IMR-90 (cell line): ENCODE measurements around the gene ROBO1. TPM values are rescaled to one million over a fixed set of nuclear protein-coding genes. Genes with fewer than 3 reads are reported as not detected.

Experiments used
- ATAC-seq: fragments of 200-7000 bp; cut with Tn5 transposase; 2 replicates; pipeline ENCODE4 v1.9.1; 2020; ENCODE audit warnings: low read depth, mild to moderate bottlenecking, moderate library complexity
- BruUV-seq: library from RNA; stranded (reverse); fragments of 400-500 nt; replicated peaks from 2 replicates; lab custom pipeline; 2021; lab: Mats Ljungman, UMichigan
- CTCF ChIA-PET: fragments of 300-600 bp; formaldehyde crosslinking; extraction: SDS; loops from one replicate; lab custom pipeline; 2021; ENCODE audit warnings: antibody characterized with exemption; lab: Yijun Ruan, JAX
- POLR2A ChIA-PET: fragments of 300-600 bp; sonication (Branson Sonifier 250); formaldehyde crosslinking; loops from one replicate; lab custom pipeline; 2022; ENCODE audit warnings: antibody characterized with exemption; ENCODE audit not compliant: unreplicated experiment; lab: Charles Lee
- DNase-seq: peaks from one replicate; pipeline ENCODE4 v3.0.0; 2013
- H2AFZ ChIP-seq: replicated peaks from 2 replicates; pipeline ENCODE3; 2013; ENCODE audit warnings: low read length, mild to moderate bottlenecking; ENCODE audit not compliant: poor library complexity
- H2AK5ac ChIP-seq: 2 replicates; pipeline ENCODE4 v1.6.1; 2013; ENCODE audit warnings: low read depth, low read length, inconsistent platforms
- H2AK9ac ChIP-seq: replicated peaks from 2 replicates; pipeline ENCODE3; 2013; ENCODE audit warnings: mild to moderate bottlenecking, low read depth, low read length, moderate library complexity; ENCODE audit not compliant: poor library complexity
- H2BK120ac ChIP-seq: 2 replicates; pipeline ENCODE4 v1.6.1; 2013; ENCODE audit warnings: low read depth, low read length, inconsistent platforms
- H2BK15ac ChIP-seq: 3 replicates; pipeline ENCODE4 v1.6.1; 2013; ENCODE audit warnings: low read depth, low read length, inconsistent platforms
- H2BK20ac ChIP-seq: 2 replicates; pipeline ENCODE4 v1.6.1; 2013; ENCODE audit warnings: low read depth, mild to moderate bottlenecking, inconsistent platforms, low read length, moderate library complexity
- H2BK5ac ChIP-seq: 2 replicates; pipeline ENCODE4 v1.6.1; 2013; ENCODE audit warnings: mild to moderate bottlenecking, low read depth, low read length, inconsistent platforms; ENCODE audit not compliant: poor library complexity, severe bottlenecking
- H3K14ac ChIP-seq: replicated peaks from 2 replicates; pipeline ENCODE4 v1.6.1; 2013; ENCODE audit warnings: low read depth, low read length, inconsistent platforms
- H3K18ac ChIP-seq: 2 replicates; pipeline ENCODE4 v1.6.1; 2013; ENCODE audit warnings: low read depth, low read length, control low read depth
- H3K23ac ChIP-seq: 2 replicates; pipeline ENCODE4 v1.6.1; 2013; ENCODE audit warnings: low read depth, low read length, inconsistent platforms
- H3K27ac ChIP-seq: 2 replicates; pipeline ENCODE4 v1.5.1; 2013; ENCODE audit warnings: mild to moderate bottlenecking, control low read depth, low read length; ENCODE audit not compliant: insufficient read depth
- H3K27me3 ChIP-seq: 2 replicates; pipeline ENCODE4 v1.6.1; 2013; ENCODE audit warnings: low read length; ENCODE audit not compliant: control insufficient read depth, insufficient read depth
- H3K36me3 ChIP-seq: 2 replicates; pipeline ENCODE4 v1.6.1; 2013; ENCODE audit warnings: low read length, mixed read lengths; ENCODE audit not compliant: control insufficient read depth, insufficient read depth
- H3K4ac ChIP-seq: 2 replicates; pipeline ENCODE4 v1.6.1; 2013; ENCODE audit warnings: low read depth, low read length, inconsistent platforms
- H3K4me1 ChIP-seq: 2 replicates; pipeline ENCODE4 v1.6.1; 2013; ENCODE audit warnings: low read length, mixed read lengths; ENCODE audit not compliant: control insufficient read depth, insufficient read depth
- H3K4me2 ChIP-seq: 2 replicates; pipeline ENCODE4 v1.6.1; 2013; ENCODE audit warnings: low read depth, mild to moderate bottlenecking, control low read depth, low read length, moderate library complexity
- H3K4me3 ChIP-seq: 2 replicates; pipeline ENCODE4 v1.5.1; 2013; ENCODE audit warnings: low read depth, mild to moderate bottlenecking, control low read depth, low read length, moderate library complexity; ENCODE audit not compliant: insufficient read depth
- H3K56ac ChIP-seq: 2 replicates; pipeline ENCODE4 v1.6.1; 2013; ENCODE audit warnings: low read length, inconsistent platforms; ENCODE audit not compliant: insufficient read depth; ENCODE audit errors: extremely low read depth
- H3K79me1 ChIP-seq, 2 experiments: 2 replicates each; pipeline ENCODE4 v1.6.1; 2013; ENCODE audit warnings: low read length in 2 of 2, inconsistent platforms in 1 of 2, low read depth in 1 of 2
- H3K9ac ChIP-seq: 2 replicates; pipeline ENCODE4 v1.6.1; 2013; ENCODE audit warnings: low read depth, low read length, control low read depth
- H3K9me1 ChIP-seq: 2 replicates; pipeline ENCODE4 v1.6.1; 2013; ENCODE audit warnings: low read length, inconsistent platforms; ENCODE audit not compliant: insufficient read depth
- H3K9me3 ChIP-seq: 2 replicates; pipeline ENCODE4 v1.6.1; 2013; ENCODE audit warnings: low read length; ENCODE audit not compliant: control insufficient read depth, insufficient read depth
- H4K20me1 ChIP-seq: 2 replicates; pipeline ENCODE4 v1.6.1; 2013; ENCODE audit warnings: low read length, inconsistent platforms; ENCODE audit not compliant: insufficient read depth
- H4K5ac ChIP-seq: 2 replicates; pipeline ENCODE4 v1.6.1; 2013; ENCODE audit warnings: mild to moderate bottlenecking, low read depth, low read length, control low read depth
- H4K8ac ChIP-seq, 2 experiments: 2 replicates each; pipeline ENCODE4 v1.6.1; 2013; ENCODE audit warnings: low read depth in 2 of 2, low read length in 2 of 2, control low read depth in 1 of 2, inconsistent platforms in 1 of 2
- H4K91ac ChIP-seq: 2 replicates; pipeline ENCODE4 v1.6.1; 2013; ENCODE audit warnings: low read depth, low read length, inconsistent platforms; ENCODE audit not compliant: insufficient read depth
- BHLHE40 ChIP-seq: fragments of 150-350 bp; IDR thresholded peaks from 2 replicates; pipeline ENCODE4 v1.6.1; 2016; ENCODE audit warnings: mild to moderate bottlenecking, low read depth, low read length
- CEBPB ChIP-seq: IDR thresholded peaks from 2 replicates; pipeline ENCODE4 v1.6.1; 2012; ENCODE audit warnings: low read depth, low read length, improper control_type of control experiment
- CHD1 ChIP-seq: IDR thresholded peaks from 2 replicates; pipeline ENCODE4 v1.6.1; 2012; ENCODE audit warnings: low read depth, low read length, improper control_type of control experiment
- FOS ChIP-seq: fragments of 150-350 bp; IDR thresholded peaks from 2 replicates; pipeline ENCODE4 v1.6.1; 2016; ENCODE audit warnings: low read depth, low read length
- MAFK ChIP-seq: IDR thresholded peaks from 2 replicates; pipeline ENCODE4 v1.6.1; 2012; ENCODE audit warnings: low read depth, low read length, improper control_type of control experiment
- MAZ ChIP-seq: IDR thresholded peaks from 2 replicates; pipeline ENCODE4 v1.6.1; 2012; ENCODE audit warnings: low read depth, mild to moderate bottlenecking, low read length, improper control_type of control experiment, moderate library complexity, borderline replicate concordance
- MXI1 ChIP-seq: IDR thresholded peaks from 2 replicates; pipeline ENCODE4 v1.6.1; 2012; ENCODE audit warnings: low read depth, mild to moderate bottlenecking, low read length, moderate library complexity, borderline replicate concordance
- NFE2L2 ChIP-seq: fragments of 150-350 bp; IDR thresholded peaks from 2 replicates; pipeline ENCODE4 v1.6.1; 2016; ENCODE audit warnings: low read depth, mild to moderate bottlenecking, low read length
- POLR2A ChIP-seq: IDR thresholded peaks from 2 replicates; pipeline ENCODE4 v1.6.1; 2012; ENCODE audit warnings: mild to moderate bottlenecking, low read depth, low read length
- RAD21 ChIP-seq: IDR thresholded peaks from 2 replicates; pipeline ENCODE4 v1.6.1; 2012; ENCODE audit warnings: low read length, improper control_type of control experiment
- RCOR1 ChIP-seq: IDR thresholded peaks from 2 replicates; pipeline ENCODE4 v1.6.1; 2012; ENCODE audit warnings: mild to moderate bottlenecking, low read length, improper control_type of control experiment; ENCODE audit not compliant: insufficient replicate concordance
- RFX5 ChIP-seq: IDR thresholded peaks from 2 replicates; pipeline ENCODE4 v1.8.0; 2012; ENCODE audit warnings: low read depth, mild to moderate bottlenecking, low read length, moderate library complexity
- SMC3 ChIP-seq: fragments of 150-350 bp; IDR thresholded peaks from 2 replicates; pipeline ENCODE4 v1.6.1; 2016; ENCODE audit warnings: low read depth, mild to moderate bottlenecking, antibody characterized with exemption, low read length, moderate library complexity
- WGBS, 2 experiments: methylation state at CpG; one replicate each; pipeline versions ENCODE4 v1.1.5 to v1.1.7; 2013; ENCODE audit warnings: missing lambda C conversion rate in 2 of 2; ENCODE audit not compliant: insufficient read length in 1 of 2; ENCODE audit errors: extremely low coverage in 2 of 2; 5-methylcytosine and 5-hydroxymethylcytosine counted together
- dilution Hi-C: fragments of 300-500 bp; cut with HindIII; formaldehyde crosslinking; loops from one replicate; pipeline ENCODE4 v1.14.3; 2018; ENCODE audit warnings: low sequenced_read_pairs; ENCODE audit not compliant: unreplicated experiment
- in situ Hi-C: fragments of 300-500 bp; cut with MboI; formaldehyde crosslinking; loops from 3 replicates; pipeline ENCODE4 v1.14.3; 2019; ENCODE audit warnings: low sequenced_read_pairs, inconsistent platforms, mixed read lengths
- intact Hi-C: fragments of 100-400 bp; cut with micrococcal nuclease; formaldehyde crosslinking; loops from 2 replicates; pipeline ENCODE4 v1.10.0; 2022
- polyA plus RNA-seq, 3 experiments: library from polyadenylated mRNA; depleted of rRNA; stranded (reverse); fragments of >200 nt; gene quantifications; 2 replicates each; pipeline ENCODE4 v1.2.3, GENCODE V29; 2012; ENCODE audit warnings: low replicate concordance in 1 of 3
- total RNA-seq: library from RNA; depleted of rRNA; stranded (reverse); fragments of >200 nt; gene quantifications from 2 replicates; pipeline ENCODE4 v1.2.3, GENCODE V29; 2012
- TF ChIP-seq, protein P1 (sequence below): conservative IDR thresholded peaks from 2 replicates; pipeline ENCODE4 v1.5.1; 2012; ENCODE audit warnings: mild to moderate bottlenecking, low read depth, low read length, improper control_type of control experiment
- TF ChIP-seq, protein P2 (sequence below): fragments of 150-350 bp; IDR thresholded peaks from 2 replicates; pipeline ENCODE4 v1.6.1; 2017; ENCODE audit warnings: mild to moderate bottlenecking, antibody characterized with exemption, low read length, low read depth
- TF ChIP-seq, protein P3 (sequence below): fragments of 150-350 bp; IDR thresholded peaks from 2 replicates; pipeline ENCODE4 v1.6.1; 2016; ENCODE audit warnings: low read depth, mild to moderate bottlenecking, low read length, moderate library complexity, borderline replicate concordance

The ROBO1 gene
- total and polyA plus RNA-seq, 2 of the 4 experiments (the other 2 are of a cell fraction), result 24.1 to 53.9 TPM

DNA sequence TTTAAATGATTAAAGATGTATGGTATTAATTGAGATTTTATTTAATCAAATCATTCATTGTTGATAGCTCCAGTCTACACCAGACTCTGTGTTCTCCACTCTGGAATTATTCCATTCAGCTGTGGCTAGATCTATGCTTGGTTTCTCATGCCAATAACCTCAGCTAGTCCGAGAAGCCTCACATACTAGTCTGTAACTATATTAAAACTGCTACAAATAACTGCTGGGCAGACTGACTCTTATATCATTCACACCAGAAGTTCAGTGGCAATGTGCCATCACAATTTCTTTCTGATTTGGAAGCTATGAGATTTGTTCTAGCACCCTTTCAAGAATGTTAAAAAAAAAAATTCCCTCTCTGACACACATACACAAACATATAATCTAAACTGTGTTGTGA is 947.3 kb downstream of the ROBO1 start:
- Histone ChIP-seq H3K4me3 (no peak overlapping the region), H3K9me1 (no peaks in the 10 kb centered on the region), H3K27ac (no peak overlapping the region), H2BK20ac (no peak overlapping the region), H3K36me3 (peaks cover 4% of the 10 kb centered on the region; the same call in 1 of the 2 replicates), H2BK120ac (no peak overlapping the region), H3K4me2 (no peak overlapping the region), H4K8ac (no peak overlapping the region), H2AK9ac (no peak overlapping the region), H2BK15ac (no peak overlapping the region), H3K18ac (no peak overlapping the region), H3K56ac (no peak overlapping the region), H3K23ac (no peak overlapping the region), H3K79me1 (peaks cover 0 to 3% of the 10 kb centered on the region in 2 experiments; a peak in 1 of 4 replicates), H2BK5ac (no peak overlapping the region), H4K5ac (no peak overlapping the region), H3K9me3 (no peaks in the 10 kb centered on the region), H2AFZ (no peak overlapping the region), H3K27me3 (no peaks in the 10 kb centered on the region), H3K9ac (no peak overlapping the region), H4K20me1 (no peaks in the 10 kb centered on the region), H3K14ac (no peak overlapping the region), H2AK5ac (no peak overlapping the region), H3K4ac (no peak overlapping the region), H4K91ac (no peak overlapping the region), H3K4me1 (peaks cover 2% of the 10 kb centered on the region)
- ChIA-PET POLR2A (no interaction called here), CTCF (no interaction called here)
- TF ChIP-seq CHD1 (no peak), RFX5 (no peak), RCOR1 (no peak), POLR2A (no peak), FOS (no peak), CEBPB (no peak), MAFK (no peak), SMC3 (no peak), MXI1 (no peak), NFE2L2 (no peak), RAD21 (no peak), BHLHE40 (no peak), MAZ (no peak)
- TF ChIP-seq, protein P1, sequence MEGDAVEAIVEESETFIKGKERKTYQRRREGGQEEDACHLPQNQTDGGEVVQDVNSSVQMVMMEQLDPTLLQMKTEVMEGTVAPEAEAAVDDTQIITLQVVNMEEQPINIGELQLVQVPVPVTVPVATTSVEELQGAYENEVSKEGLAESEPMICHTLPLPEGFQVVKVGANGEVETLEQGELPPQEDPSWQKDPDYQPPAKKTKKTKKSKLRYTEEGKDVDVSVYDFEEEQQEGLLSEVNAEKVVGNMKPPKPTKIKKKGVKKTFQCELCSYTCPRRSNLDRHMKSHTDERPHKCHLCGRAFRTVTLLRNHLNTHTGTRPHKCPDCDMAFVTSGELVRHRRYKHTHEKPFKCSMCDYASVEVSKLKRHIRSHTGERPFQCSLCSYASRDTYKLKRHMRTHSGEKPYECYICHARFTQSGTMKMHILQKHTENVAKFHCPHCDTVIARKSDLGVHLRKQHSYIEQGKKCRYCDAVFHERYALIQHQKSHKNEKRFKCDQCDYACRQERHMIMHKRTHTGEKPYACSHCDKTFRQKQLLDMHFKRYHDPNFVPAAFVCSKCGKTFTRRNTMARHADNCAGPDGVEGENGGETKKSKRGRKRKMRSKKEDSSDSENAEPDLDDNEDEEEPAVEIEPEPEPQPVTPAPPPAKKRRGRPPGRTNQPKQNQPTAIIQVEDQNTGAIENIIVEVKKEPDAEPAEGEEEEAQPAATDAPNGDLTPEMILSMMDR, result no peak
- TF ChIP-seq, protein P2, sequence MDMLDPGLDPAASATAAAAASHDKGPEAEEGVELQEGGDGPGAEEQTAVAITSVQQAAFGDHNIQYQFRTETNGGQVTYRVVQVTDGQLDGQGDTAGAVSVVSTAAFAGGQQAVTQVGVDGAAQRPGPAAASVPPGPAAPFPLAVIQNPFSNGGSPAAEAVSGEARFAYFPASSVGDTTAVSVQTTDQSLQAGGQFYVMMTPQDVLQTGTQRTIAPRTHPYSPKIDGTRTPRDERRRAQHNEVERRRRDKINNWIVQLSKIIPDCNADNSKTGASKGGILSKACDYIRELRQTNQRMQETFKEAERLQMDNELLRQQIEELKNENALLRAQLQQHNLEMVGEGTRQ, result no peak
- TF ChIP-seq, protein P3, sequence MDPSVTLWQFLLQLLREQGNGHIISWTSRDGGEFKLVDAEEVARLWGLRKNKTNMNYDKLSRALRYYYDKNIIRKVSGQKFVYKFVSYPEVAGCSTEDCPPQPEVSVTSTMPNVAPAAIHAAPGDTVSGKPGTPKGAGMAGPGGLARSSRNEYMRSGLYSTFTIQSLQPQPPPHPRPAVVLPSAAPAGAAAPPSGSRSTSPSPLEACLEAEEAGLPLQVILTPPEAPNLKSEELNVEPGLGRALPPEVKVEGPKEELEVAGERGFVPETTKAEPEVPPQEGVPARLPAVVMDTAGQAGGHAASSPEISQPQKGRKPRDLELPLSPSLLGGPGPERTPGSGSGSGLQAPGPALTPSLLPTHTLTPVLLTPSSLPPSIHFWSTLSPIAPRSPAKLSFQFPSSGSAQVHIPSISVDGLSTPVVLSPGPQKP, result no peak
- intact Hi-C loops, result no loop called here
- no TSS peak for BruUV-seq
- ATAC-seq (no peak), DNase-seq (no peak)
- WGBS, 2 experiments, result no CpG with 5 or more reads among the region's 1 CpG
- in situ Hi-C loops, result no loop called here
- dilution Hi-C loops, result no loop called here
